HepG2 (cell line): ENCODE data around the gene ZNF669. TPM values are rescaled to one million over a fixed set of nuclear protein-coding genes. Genes with fewer than 3 reads are reported as not detected.

ENCODE experiments used
- FOXK2 ChIP-seq: fragments of 450-650 bp; IDR thresholded peaks from 2 replicates; pipeline ENCODE4 v1.6.1; 2016
- HDAC2 ChIP-seq: sonication (generic); formaldehyde crosslinking; IDR thresholded peaks from 2 replicates; pipeline ENCODE4 v1.4.0; 2020; ENCODE audit warnings: missing genetic modification reagents
- IRF2 ChIP-seq: IDR thresholded peaks from 2 replicates; pipeline ENCODE4 v1.6.1; 2018; ENCODE audit warnings: missing genetic modification reagents, missing compliant biosample characterization
- NFE2L1 ChIP-seq: sonication (generic); formaldehyde crosslinking; IDR thresholded peaks from 2 replicates; pipeline ENCODE4 v1.4.0; 2020; ENCODE audit warnings: missing genetic modification reagents, mild to moderate bottlenecking, borderline replicate concordance
- NR2F1 ChIP-seq, 2 experiments: fragments of 450-650 bp in 1 of 2; formaldehyde crosslinking in 1 of 2; IDR thresholded peaks; 2 replicates each; pipeline versions ENCODE4 v1.5.0 to v1.6.1; 2016 to 2020; ENCODE audit warnings: mild to moderate bottlenecking in 1 of 2, missing compliant biosample characterization in 1 of 2, missing genetic modification reagents in 1 of 2, moderate library complexity in 1 of 2
- PAWR ChIP-seq: sonication (generic); formaldehyde crosslinking; IDR thresholded peaks from 2 replicates; pipeline ENCODE4 v1.4.0; 2020; ENCODE audit warnings: missing genetic modification reagents, mild to moderate bottlenecking, borderline replicate concordance
- RERE ChIP-seq: IDR thresholded peaks from 2 replicates; pipeline ENCODE4 v1.6.1; 2016; ENCODE audit warnings: low read depth, missing genetic modification reagents, missing compliant biosample characterization
- RFX5 ChIP-seq: IDR thresholded peaks from 2 replicates; pipeline ENCODE4 v1.6.1; 2011; ENCODE audit warnings: low read depth, low read length, improper control_type of control experiment
- RNF2 ChIP-seq: fragments of 450-650 bp; conservative IDR thresholded peaks from 2 replicates; pipeline ENCODE4 v1.6.1; 2016; ENCODE audit warnings: low read depth
- SP5 ChIP-seq: IDR thresholded peaks from 2 replicates; pipeline ENCODE4 v1.6.1; 2016; ENCODE audit warnings: low read depth, borderline replicate concordance
- TOE1 ChIP-seq: sonication (generic); formaldehyde crosslinking; IDR thresholded peaks from 2 replicates; pipeline ENCODE4 v1.4.0; 2020; ENCODE audit warnings: mild to moderate bottlenecking, missing genetic modification reagents
- YEATS2 ChIP-seq: sonication (generic); formaldehyde crosslinking; IDR thresholded peaks from 2 replicates; pipeline ENCODE4 v1.4.0; 2020; ENCODE audit warnings: missing genetic modification reagents, borderline replicate concordance
- ZNF564 ChIP-seq: sonication (generic); formaldehyde crosslinking; IDR thresholded peaks from 2 replicates; pipeline ENCODE4 v1.8.1; 2023; ENCODE audit warnings: mild to moderate bottlenecking, missing genetic modification reagents
- ZNF609 ChIP-seq: sonication (generic); formaldehyde crosslinking; IDR thresholded peaks from 2 replicates; pipeline ENCODE4 v1.4.0; 2020; ENCODE audit warnings: mild to moderate bottlenecking, missing genetic modification reagents, borderline replicate concordance
- polyA plus RNA-seq, 8 experiments: library from polyadenylated mRNA; depleted of rRNA in 3 of 8; stranded (reverse) in 7 of 8; unstranded in 1 of 8; fragments of >200 nt; fragmentation: Illumina TruSeq in 4 of 8; extraction: Trizol in 4 of 8; gene quantifications; 2 replicates each; pipeline versions ENCODE4 v1.2.1 to v1.2.3, GENCODE V29; 2011 to 2016; ENCODE audit warnings: low read depth in 4 of 8, missing spikeins in 1 of 8, mixed read lengths in 1 of 8; ENCODE audit not compliant: insufficient read depth in 1 of 8
- total RNA-seq, 5 experiments: library from RNA; depleted of rRNA; stranded (reverse); fragments of >200 nt; fragmentation: Illumina TruSeq; extraction: Trizol; gene quantifications; 2 replicates each; pipeline ENCODE4 v1.2.3, GENCODE V29; 2016; ENCODE audit warnings: low read depth in 1 of 5
- TF ChIP-seq, protein P1 (sequence below): IDR thresholded peaks from 2 replicates; pipeline ENCODE4 v1.6.1; 2016; ENCODE audit warnings: missing genetic modification reagents, missing compliant biosample characterization
- TF ChIP-seq, protein P2 (sequence below): IDR thresholded peaks from 2 replicates; pipeline ENCODE4 v1.6.1; 2018; ENCODE audit warnings: missing genetic modification reagents, mild to moderate bottlenecking, missing compliant biosample characterization

Gene ZNF669
- total and polyA plus RNA-seq, 2 of the 13 experiments (the other 11 are each of a cell fraction or from before 2014, with no cell fraction given): 3.1 to 14.6 TPM

DNA sequence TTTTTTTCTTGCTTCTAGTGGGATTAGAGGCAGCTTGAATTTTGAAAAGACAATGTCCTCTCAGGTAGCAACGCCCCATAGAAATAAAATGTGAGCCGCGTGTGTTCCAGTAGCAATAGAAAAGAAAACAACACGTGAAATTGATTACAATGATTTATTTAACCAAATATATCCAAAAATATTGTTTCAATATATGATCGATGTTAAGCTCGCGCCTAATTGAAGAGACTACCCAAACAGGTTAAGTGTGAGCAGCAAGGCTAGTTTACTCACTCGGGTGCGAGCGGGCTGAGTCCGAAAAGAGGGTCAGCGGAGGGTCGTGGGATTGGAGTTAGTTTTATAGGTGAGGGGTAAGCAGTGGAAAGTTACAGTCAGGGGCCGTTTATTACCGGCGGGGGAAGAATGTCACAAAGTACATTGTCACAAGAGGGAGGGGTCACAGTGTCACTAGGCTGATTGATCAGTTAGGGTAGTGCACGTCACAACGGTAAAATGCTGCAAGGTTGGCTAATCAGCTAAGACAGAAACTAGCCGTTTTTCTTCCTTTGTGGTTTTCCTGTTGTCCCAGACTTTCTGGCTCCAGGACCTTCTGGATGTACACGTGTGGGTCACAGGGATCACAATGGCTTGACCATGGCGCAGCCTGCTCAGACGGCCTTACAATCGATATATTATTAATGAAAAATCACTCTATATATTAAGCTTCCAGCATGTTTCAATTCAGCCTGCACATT lies 24.8 kb downstream of the ZNF669 start (continued):
- TF ChIP-seq ZNF609 (CRISPR knock-in tag) (peak; percentile 26; the same call in 1 of the 2 replicates), YEATS2 (CRISPR knock-in tag) (peak; percentile 36; the same call in 1 of the 2 replicates), FOXK2 (no peak), PAWR (CRISPR knock-in tag) (no peak), SP5 (CRISPR knock-in tag) (peak; percentile 50; the same call in 1 of the 2 replicates), NR2F1 (CRISPR knock-in tag; IDR thresholded peaks at IDR 0.05) (0 out of 4 replicates have a peak, but pooled peaks of 1 of the 2 experiments have one; percentile 32), NFE2L1 (CRISPR knock-in tag) (no peak), RERE (no peak), RFX5 (no peak), HDAC2 (no peak), TOE1 (CRISPR knock-in tag) (no peak), RNF2 (no peak), ZNF564 (no peak), IRF2 (CRISPR knock-in tag) (peak; percentile 55)
- TF ChIP-seq, protein P1, sequence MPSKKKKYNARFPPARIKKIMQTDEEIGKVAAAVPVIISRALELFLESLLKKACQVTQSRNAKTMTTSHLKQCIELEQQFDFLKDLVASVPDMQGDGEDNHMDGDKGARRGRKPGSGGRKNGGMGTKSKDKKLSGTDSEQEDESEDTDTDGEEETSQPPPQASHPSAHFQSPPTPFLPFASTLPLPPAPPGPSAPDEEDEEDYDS (CRISPR knock-in tag): 0 out of 2 replicates have a peak, but pooled peaks have one; percentile 54
- TF ChIP-seq, protein P2, sequence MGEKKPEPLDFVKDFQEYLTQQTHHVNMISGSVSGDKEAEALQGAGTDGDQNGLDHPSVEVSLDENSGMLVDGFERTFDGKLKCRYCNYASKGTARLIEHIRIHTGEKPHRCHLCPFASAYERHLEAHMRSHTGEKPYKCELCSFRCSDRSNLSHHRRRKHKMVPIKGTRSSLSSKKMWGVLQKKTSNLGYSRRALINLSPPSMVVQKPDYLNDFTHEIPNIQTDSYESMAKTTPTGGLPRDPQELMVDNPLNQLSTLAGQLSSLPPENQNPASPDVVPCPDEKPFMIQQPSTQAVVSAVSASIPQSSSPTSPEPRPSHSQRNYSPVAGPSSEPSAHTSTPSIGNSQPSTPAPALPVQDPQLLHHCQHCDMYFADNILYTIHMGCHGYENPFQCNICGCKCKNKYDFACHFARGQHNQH (CRISPR knock-in tag): no peak
